ENCODE measurements around the gene SPAG16.
"Not testable (repeated sequence)": the region's sequence is repeated elsewhere in the genome, so short reads cannot be mapped to it uniquely, and the experiment has no call there.

SPAG16 gene

DNA sequence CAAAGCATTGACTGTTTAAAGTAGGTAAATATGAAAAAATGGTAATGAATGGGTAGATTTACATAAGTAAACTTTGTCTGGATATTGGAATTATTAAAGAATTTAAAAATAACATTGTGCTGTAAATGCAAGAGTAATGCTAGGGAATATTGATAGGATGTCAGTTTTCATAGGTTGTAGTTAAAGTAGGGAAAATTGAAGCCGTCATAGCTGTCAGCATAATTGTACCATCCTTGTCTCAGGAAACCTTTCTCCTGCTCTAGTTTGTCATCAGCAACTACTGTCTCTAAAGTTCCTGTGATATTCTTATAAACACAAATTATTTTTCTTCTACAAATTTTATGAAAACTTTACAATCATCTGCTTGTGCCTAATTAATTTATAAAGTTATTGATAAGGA lies 10.1 kb upstream of the SPAG16 start:
- no peak for DNase-seq

DNA sequence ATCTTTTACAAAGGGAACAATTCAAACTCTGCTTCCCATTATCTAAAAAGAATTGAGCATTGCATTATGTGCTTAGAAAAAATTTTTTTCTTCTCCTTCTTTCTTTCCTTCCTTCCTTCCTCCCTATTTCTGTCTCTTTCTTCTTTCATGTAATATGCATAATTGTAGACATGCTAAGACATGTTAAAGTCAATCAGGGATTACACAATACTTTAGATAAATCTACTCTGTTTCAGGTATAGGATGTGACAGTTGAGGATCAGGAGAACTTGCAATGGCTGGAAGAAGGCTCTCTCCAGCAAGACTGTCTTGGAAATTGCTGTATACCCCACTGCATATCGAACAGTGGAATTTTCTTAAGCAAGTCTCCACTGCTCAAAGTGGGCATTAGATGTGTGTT lies 9.0 kb upstream of the SPAG16 start:
- DNase-seq: no peak

DNA sequence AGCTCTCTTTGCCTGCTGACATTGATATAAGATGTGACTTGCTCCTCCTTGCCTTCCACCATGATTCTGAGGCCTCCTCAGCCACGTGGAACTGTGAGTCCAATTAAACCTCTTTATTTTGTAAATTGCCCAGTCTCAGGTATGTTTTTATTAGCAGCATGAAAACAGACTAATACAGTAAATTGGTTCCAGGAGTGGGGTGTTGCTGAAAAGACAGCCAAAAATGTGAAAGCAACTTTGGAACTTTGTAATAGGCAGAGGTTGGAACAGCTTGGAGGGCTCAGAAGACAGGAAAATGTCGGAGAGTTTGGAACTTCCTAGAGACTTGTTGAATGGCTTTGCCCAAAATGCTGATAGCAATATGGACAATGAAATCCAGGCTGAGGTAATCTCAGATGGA lies 7.1 kb upstream of the SPAG16 start:
- not testable (repeated sequence) for DNase-seq

DNA sequence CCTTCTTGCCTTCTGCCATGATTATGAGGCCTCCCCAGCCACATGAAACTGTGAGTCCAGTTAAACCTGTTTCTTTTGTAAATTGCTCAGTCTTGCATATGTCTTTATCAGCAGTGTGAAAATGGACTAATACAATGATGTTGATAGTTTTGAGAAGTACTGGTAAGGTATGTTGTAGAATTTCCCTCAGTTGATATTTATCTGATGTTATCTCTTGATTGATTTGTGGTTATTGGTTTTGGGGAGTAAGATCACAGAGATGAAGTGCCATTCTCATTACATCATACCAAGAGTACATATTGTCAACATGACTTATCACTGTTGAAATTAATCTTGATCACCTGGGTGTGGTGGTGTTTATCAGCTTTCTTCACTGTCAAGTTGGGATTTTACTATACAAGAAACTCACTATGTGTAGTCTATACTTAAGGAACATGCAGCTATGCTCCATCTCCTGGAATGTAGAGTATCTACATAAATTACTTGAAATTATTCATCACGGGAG lies 5.1 kb upstream of the SPAG16 start:
- DNase-seq: no peak

DNA sequence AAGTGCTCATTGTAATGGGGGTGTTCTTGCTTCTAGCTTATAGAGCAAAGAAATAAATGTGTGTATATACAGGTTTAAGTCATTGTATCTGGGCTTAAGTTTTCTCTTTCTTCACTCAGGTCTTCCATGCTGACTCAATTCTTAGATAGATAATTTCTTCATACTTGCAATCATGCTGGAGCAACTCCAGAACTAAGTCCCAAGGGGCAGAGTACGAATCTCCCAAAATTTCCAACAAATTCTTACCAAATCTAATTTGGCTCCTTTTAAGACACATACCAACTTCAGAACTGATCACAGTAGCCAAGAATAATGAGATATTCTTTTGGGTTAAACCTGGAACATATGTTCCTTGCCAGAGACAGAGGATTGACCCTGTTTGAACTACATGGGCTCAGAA lies 4.3 kb upstream of the SPAG16 start:
- no peak for DNase-seq

DNA sequence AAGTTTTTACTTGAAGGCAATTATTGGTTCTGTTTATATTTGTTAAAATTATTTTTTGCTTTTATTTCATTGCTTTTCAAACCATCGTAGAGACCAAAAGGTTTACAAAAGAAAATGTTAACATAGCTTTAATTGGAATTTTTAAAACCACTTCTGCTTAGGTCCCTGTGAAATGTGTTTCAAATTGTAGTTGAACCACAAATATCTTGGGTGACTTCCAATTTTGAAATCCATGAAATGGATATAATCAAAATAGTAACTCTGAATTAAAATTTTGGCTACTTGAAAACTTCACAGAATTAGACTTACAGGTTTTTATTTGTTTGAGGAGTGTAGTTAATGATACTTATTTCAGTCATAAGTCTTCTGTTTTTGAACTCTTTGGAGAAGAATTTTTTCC lies 3.1 kb upstream of the SPAG16 start:
- no peak for DNase-seq

DNA sequence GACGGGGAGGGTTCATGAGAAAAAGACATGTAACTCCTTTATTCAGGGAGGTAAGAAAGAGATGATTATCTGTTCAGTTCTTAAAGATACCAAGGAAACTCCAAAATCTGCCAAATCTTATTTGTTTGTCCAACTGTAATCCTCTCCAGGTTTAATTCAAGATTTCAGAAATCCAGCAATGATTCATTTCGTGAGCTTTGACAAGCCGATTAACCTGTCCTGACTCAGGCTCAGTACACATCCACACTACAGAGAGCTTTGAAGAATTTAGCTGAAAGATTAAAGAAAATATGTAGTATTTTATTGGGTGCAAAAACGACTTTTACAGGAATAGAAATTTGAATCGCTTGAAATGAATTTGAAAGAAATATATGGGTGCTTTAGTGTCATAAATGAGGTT lies 1.1 kb downstream of the SPAG16 start:
- no peak for DNase-seq

DNA sequence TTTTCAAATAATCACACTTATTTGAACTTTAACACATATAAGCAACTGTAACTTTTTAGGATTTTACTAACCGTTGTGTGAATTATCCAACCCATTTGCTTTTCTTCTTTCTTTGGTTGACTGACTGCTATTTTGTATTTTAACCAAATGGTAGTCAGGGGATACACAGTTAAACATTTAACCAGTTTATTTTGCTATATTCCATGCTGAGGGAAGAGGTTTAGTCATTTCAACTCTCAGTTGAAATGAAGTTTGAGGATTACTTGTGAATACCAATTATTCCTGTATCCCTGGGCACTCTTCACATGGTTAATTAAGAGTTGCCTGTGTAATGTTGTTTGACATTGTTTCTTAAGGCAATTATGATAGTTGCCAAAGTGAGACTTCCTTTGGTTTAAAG lies 1.9 kb downstream of the SPAG16 start:
- no peak for DNase-seq

DNA sequence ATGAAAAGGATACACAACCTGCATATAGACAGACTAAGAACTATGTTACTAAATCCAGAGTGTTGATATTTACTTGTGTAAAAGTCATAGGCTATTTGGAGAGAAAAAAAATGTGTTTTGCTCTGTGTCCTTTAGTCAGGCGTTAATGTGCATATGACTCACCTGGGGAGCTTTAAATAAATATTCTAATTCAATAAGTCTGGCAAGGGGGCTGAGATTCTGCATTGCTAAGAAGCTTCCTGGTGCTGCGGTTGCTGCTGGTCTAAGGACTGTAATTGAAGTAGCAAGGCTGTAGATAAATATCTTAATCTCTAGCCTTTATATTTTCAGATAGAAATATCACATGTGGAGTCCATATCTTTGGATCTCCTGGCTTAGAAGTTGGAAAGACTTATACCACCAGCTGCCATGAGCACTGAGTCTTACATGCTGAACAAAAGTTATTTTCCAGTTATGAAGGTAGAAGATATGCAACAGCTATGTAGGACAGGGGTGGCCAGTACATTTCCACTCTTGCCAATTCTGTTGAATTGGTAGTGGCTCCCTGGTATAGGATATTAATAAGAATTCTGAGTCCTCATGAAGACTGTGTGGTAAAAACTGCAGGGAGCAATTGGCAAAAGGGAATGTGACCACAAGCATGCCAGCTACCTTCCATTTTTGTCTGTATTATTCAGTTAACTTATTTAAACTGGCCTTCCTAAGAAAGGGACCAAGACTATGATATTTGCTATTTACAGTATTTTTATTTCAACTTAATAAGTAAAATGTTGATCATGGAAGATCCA lies 4.8 kb downstream of the SPAG16 start:
- DNase-seq: no peak

DNA sequence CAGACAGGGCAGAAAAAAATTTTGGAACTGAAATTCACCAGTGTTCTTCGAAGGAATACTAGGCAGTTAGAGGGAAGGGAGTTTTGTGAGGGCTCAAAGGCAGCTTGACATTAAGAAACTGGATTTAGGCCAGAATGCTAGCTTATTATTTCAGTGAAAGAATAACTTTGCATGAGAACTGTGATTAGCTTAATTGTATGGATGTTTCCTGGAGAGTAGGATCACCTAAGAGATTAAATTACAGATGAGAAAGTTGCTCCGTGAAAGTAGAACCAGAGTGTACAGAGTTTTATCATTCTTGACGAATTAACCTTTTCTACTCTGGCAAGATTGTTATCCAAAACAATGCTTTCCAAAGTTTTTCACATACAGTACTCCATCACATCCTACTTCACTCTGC lies 6.2 kb downstream of the SPAG16 start:
- DNase-seq: no peak

DNA sequence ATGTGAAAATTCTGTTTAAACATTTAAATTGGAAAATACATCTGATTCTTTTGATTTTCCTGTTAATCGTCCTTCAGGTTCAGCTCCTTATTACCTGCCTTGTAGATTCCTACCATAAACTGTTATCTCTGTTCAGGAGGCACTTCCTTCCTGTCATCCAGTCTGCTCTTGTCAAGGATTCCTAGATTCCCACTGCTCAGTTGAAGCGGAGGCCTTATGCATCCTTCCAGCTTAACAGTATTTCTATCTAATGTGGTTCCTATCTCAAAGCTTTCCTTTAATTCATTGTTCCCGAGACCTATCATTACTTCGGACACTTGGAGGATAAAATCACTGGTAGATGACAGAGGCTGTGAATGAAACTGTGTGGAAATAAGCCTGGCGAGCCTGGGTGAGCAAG lies 12.0 kb downstream of the SPAG16 start:
- DNase-seq: no peak

DNA sequence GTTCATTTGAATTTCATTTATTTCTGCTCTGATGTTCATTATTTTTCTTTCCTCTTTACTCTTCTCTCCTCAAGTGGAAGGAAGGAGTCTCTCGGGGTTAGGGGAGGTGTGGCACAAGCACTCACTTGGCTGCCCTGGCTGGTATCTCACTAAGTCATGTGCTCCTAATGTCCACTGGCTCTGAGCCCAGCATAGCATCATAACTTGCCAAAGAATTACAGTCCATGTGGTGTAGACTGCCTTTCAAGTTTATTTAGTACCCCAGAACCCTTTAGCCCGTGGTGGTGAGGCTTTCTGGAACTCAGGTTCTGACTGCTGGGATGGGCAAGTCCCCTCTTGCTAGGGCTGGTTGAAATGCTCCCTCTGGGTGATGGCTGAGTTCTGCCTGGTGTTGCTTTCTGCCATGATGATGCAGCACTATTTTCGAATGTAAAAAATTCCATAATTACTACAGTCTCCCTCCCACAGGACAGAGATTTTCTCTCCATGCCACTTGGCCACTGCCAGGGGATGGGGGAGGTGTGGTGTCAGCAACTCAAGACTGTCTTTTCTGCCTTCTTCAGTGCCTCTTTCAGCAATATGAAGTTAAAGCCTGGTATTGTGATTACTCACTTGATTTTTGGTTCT lies 22.2 kb downstream of the SPAG16 start:
- DNase-seq: no peak

DNA sequence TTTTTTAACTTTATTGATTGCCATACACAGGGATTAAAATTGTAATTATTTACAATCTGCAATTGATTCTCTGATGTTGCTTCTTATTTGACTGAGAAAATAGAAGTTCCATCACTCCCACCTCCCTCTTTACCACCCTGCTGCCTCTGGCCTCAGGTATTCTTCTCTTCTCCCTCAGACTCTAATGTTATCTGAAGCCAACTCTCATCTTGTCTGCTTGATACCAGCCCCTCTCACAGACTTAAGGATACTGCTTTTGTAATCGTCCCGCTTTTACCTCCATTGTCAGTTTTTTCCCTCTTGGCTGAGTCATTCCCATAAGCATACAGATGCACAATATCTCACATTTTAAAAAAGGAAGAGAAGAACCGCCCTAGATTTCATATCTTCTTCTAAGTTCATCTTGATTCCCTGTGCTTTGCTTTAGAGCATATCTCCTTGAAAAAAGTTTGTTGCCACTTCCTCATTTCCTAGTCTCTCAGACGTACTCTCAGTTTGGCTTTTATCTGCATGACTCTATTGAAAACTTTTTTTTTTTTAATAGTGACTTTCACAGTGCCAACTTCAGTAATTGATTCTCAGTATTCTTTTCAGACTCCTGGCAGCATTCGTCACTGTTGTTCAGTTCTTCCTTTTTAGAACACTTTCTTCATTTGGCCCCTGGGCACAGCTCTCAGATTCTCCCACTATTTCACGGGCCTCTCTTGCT lies 31.1 kb downstream of the SPAG16 start:
- DNase-seq: peak; percentile 3

DNA sequence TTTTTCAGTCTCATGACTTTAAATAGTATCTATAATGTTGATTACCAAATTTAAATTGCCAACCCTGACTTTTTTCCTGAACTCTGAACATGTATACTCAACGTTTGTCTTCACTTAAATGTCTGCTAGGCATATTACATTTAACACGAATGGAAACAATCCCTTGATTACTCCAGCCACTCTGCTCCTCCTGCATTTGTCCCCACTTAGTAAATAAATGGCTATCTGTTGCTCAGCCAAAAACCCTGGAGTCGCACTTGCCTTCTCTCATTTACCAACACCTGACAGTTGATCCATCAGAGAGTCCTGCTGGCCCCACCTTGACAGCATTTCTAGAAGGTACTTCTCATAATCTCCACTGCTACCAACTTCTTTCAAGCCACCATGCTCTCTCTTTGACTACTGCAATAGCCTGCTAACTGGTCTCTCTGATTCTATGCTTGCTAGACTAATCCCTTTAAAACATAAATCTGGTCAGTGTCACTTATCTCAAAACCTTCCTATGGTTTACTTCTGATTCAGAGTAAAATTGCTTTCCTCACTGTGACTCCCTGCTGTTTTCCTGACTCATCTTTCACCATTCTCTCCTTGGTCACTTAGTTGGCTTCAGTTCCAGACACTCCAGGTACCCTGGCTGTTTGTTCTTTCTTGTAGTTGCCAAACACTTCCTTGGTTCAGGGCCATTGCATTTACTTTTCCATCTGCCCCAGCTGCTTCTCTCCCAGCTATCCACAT lies 31.9 kb downstream of the SPAG16 start:
- no peak for DNase-seq

DNA sequence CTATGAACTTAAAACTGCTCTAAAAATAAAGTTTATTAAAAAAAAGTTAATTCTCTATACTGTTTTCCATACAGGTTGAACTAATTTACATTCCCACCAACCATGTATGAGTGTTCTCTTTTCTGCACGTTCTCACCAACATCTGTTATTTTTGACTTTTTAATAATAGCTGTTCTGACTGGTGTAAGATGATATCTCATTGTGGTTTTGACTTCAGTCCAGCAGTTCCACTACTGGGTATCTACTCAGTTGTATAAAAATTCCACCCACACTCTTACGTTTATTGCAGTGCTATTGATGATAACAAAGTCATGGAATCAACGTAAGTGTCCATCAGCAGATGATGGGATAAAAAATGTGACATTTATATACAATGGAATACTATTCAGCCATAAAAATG lies 33.7 kb downstream of the SPAG16 start:
- no peak for DNase-seq

DNA sequence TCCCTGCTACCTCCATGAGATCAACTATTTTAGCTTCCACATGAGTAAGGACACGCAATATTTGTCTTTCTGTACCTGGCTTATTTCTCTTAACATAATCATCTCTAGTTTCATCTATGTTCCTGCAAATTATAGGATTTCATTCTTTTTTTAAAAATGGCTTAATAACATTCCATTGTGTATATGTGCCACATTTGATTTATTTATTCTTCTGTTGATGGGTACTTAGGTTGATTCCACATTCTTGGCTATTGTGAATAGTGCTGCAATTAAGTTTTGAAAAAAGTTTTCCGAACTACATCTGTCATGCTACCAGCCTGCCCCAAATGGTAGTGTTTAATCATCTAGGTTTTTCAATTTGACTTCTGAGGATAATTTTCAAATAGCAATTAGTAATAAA lies 36.3 kb downstream of the SPAG16 start:
- no peak for DNase-seq

DNA sequence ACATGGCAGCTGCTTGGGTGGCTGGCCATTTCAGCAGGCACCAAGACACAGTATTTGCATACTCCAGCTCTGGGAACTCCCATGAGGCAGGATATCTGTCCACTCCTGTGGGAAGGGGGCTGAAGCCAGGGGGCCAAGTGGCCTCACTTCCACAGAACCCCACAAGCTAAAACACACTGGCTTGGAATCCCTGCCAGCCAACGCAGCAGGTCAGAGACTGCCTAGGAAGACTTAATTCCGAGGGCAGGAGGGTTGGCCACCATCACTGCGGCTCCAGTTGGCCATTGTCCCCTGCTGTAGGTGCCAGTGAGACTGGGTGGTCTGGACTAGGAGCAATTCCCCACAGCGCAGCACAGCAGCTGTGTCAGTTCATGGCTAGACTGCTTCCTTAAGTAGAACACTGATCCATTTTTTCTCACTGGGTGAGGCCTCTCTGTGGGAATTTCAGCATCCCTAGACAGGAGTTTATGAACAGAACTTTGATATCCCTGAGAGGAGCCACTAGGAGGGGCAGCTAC lies 52.0 kb downstream of the SPAG16 start:
- no peak for DNase-seq

DNA sequence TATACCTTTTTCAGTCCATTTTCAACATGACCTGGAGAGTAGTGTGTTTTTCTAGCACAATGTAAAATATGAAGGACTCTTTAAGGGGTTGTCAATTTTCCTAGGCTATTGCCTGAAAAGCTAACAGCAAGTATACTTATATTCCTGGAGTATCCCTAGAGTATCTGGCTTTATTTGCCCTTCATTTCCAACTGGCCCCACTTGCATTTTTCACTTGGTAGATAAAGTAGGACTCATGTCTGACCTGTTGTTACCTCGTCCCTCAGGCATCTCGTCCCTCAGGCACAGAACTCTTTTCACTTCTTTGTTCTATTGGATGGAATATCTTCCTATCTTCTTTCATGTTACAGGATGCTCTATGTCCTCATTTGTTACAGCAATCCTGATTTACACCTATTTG lies 69.2 kb downstream of the SPAG16 start:
- no peak for DNase-seq

DNA sequence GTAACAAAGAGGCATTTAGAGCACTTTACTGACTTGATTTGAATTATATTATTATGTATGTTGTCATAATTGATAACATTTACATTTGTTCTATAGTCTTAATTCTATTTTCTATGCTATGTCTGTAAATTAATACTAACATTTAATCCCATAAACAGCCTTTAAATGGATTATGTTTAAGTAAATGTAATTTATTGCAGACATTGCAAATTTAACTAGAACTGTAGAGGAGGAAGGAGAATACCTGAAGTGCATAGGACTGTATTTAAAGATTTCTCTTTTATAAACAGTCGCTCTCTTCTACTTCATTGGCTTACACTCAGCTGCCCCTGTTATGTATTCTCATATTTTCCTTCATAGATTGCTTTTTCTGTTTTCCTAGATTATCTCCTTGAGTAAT lies 92.4 kb downstream of the SPAG16 start:
- no peak for DNase-seq

DNA sequence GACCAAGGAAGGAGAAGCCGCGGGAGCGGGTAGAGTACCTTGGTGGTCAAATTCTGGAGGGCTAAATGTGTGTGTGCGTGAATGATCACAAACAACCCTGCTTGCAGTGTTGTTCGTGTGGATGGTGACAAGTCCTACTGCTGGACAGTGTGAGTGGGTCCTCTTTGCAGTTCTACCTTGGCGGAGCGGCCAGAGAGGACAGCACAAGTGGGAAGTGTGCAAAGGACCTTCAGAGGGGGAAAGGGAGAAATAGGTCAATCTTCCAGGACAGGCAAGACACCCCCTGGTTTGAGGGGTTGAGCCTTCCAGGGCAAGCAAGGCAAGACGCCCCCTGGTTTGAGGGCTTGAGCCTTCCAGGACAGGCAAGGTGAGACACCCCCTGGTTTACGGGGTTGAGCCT lies 122.8 kb downstream of the SPAG16 start:
- not testable (repeated sequence) for DNase-seq

DNA sequence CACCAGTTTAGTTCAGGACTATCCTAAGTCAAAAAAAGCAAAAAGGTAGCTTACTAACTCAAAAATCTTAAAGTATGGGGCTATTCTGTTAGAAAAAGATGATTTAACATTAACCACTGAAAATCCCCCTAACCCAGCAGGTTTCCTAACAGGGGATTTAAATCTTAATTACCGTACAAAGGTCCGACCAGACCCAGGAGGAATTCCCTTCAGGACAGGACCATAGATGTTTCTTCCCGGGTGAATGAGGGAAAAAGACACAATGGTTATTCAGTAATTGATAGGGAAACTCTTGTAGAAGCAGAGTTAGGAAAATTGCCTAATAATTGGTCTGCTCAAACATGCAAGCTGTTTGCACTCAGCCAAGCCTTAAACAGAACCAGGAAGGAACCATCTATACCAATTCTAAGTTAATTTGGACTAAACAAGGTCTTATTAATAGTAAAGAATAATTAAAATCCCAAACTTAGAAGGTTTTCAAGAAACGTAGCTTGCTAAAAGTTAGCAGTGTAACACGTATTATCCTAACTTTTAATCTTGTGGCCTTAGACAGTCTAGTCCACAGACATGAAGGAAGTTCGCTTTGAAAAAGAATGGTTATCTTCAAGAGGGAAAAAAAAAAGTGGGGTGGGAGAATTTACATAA lies 124.3 kb downstream of the SPAG16 start:
- DNase-seq: not testable (repeated sequence)

DNA sequence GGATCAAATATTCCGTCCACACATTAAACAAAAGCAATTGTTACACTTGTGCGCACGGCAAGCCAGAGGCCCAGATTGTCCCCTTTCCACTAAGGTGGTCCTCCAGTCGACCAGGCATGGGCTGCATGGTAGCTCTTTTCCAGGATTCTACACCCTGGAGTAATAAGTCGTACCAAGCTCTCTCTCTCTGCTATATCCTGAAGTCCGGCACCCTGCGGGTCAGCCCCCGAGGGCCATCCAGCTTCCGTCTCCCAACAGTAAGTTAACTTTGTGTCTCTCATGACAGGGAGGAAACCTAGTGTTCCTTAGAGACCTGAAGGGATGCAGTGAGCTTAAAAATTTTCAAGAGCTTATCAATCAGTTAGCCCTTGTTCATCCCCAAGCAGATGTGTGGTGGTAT lies 126.4 kb downstream of the SPAG16 start:
- not testable (repeated sequence) for DNase-seq
